Mesodermal cell (in vitro differentiated cells): ENCODE data around the gene THUMPD2. TPM values are rescaled to one million over a fixed set of nuclear protein-coding genes. Genes with fewer than 3 reads are reported as not detected.
A peak's percentile ranks its signal among the peaks of the same experiment; 100 is the strongest.
"Not testable (repeated sequence)": the region's sequence is repeated elsewhere in the genome, so short reads cannot be mapped to it uniquely, and the experiment has no call there.

Experiments
- H3K27ac ChIP-seq: 2 replicates; pipeline ENCODE4 v1.7.0; 2013; ENCODE audit warnings: mild to moderate bottlenecking, low read depth, low read length, moderate library complexity; ENCODE audit not compliant: severe bottlenecking
- H3K36me3 ChIP-seq: 2 replicates; pipeline ENCODE4 v1.7.1; 2013; ENCODE audit warnings: mild to moderate bottlenecking, low read length, moderate library complexity; ENCODE audit not compliant: control insufficient read depth, insufficient read depth
- H3K4me1 ChIP-seq: one replicate; pipeline ENCODE4 v1.7.1; 2013; ENCODE audit warnings: mild to moderate bottlenecking, low read length; ENCODE audit not compliant: insufficient read depth, control insufficient read depth, poor library complexity, severe bottlenecking
- H3K4me3 ChIP-seq: 2 replicates; pipeline ENCODE4 v1.7.0; 2013; ENCODE audit warnings: low read length, control low read depth, mild to moderate bottlenecking; ENCODE audit not compliant: insufficient read depth, poor library complexity, severe bottlenecking; ENCODE audit errors: extremely low read depth
- H3K9me3 ChIP-seq: 2 replicates; pipeline ENCODE4 v1.7.1; 2013; ENCODE audit warnings: mild to moderate bottlenecking, low read length, moderate library complexity; ENCODE audit not compliant: control insufficient read depth
- WGBS, 2 experiments: methylation state at CpG; one replicate each; pipeline ENCODE4 v1.1.5; 2013; ENCODE audit warnings: missing lambda C conversion rate in 2 of 2; ENCODE audit not compliant: insufficient coverage in 2 of 2; 5-methylcytosine and 5-hydroxymethylcytosine counted together
- polyA plus RNA-seq, 2 experiments: library from polyadenylated mRNA; stranded (reverse); fragments of 50-300 nt; gene quantifications; one replicate each; pipeline ENCODE4 v1.2.3, GENCODE V29; 2013

Gene THUMPD2, protein sequence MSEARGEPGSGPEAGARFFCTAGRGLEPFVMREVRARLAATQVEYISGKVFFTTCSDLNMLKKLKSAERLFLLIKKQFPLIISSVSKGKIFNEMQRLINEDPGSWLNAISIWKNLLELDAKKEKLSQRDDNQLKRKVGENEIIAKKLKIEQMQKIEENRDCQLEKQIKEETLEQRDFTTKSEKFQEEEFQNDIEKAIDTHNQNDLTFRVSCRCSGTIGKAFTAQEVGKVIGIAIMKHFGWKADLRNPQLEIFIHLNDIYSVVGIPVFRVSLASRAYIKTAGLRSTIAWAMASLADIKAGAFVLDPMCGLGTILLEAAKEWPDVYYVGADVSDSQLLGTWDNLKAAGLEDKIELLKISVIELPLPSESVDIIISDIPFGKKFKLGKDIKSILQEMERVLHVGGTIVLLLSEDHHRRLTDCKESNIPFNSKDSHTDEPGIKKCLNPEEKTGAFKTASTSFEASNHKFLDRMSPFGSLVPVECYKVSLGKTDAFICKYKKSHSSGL
- polyA plus RNA-seq (2013, experiment 1 of 2) = 5.9 TPM
- polyA plus RNA-seq (2013, experiment 2 of 2) = 10.4 TPM

DNA sequence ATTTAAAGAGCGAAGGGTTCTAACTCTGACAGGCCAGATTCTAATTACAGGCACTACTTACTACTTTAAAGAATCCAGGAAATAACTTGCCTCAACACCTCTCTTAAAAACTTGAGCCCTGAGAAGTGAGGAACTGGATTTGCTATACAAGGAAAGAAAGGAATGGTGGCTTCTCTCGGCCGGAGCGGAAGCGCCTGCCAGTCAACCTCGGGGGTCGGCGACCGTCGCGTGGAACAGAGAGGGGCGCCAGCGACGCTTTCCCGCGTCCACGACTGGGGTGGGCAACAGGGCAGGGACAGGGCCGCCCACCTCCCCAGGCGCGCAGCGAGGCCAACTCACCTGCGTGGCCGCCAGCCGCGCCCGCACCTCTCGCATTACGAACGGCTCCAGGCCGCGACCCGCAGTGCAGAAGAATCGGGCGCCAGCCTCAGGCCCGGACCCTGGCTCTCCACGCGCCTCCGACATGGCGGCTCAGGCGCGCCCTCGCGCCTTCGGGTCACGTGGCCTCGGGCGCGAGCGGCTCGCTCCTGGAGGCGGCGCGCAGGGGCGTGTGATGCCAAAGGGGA, at the start of gene THUMPD2:
THUMPD2 (minus strand) TSS at position 484 of the 566 bp plus-strand sequence; CDS start at position 465, 19 bp downstream.
- Histone ChIP-seq H3K4me1 (peaks cover 3% of the 10 kb centered on the region), H3K9me3 (no peaks in the 10 kb centered on the region), H3K27ac (peak within 1 kb of the TSS; percentile 61), H3K36me3 (peaks cover 10% of the 10 kb centered on the region), H3K4me3 (peak within 1 kb of the TSS; percentile 58)
- 0 to 1% methylated on average over 26 to 33 of the region's 54 CpGs for WGBS, 2 experiments

DNA sequence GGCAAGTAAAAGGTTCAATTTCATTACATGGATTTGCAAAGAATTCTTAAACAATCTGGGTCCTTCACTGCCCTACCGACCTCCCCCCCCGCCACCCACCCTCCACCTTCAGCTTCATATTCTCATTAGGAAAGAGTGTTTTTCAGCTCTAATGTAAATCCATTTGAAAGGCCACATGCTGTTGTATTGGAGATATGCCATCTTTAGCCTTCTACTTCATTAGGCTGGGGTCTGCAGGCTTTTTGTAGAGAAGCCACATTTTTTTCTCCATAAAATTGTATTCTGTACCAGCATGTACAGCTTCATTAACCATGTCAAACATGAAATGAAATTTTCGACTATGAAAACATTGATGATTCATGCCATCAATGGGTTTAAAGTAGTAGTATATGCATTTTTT, 42.8 kb upstream of the THUMPD2 start:
- Histone ChIP-seq H3K27ac (no peak overlapping the region), H3K9me3 (no peaks in the 10 kb centered on the region), H3K4me3 (no peak overlapping the region), H3K4me1 (no peaks in the 10 kb centered on the region), H3K36me3 (no peaks in the 10 kb centered on the region)
- no CpG with 5 or more reads among the region's 3 CpGs for WGBS, 2 experiments

DNA sequence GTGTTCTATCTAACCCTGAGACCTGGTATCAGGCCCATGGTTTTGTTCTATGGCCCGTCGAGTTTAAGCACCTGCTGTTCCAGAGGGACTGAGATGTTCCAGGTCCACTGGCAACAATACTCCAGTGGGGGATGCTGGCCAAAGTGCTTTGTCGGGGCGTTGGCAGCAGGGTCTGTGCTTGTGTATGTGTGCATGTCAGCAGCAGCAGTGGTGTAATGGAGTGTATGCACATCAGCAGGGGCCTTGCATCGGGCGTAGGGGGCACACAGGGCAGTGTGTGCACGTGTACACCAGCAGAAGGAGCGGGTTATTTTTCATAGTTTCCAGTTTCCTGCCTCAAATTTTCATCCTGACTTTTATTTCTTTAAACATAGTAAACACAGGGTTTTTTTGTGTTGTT, 37.8 kb upstream of the THUMPD2 start:
- 91 to 97% methylated on average over 3 to 6 of the region's 8 CpGs for WGBS, 2 experiments

DNA sequence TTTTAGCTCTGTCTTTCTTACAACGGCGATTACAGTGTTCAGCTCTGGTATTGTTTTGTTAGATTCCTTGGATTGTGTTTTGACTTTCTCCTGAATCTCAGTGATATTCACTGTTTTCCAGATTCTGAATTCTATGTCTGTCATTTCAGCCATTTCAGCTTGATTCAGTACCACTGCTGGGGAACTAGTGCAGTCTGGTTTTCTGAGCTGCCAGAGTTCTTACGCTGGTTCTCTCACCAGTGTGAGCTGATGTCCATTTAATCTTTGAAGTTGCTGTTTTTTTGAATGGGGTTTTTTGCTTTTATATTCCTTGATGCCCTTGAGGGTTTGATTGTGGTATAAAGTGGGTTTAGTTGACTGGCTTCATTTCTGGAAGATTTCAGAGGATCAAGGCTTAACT, 37.4 kb upstream of the THUMPD2 start:
- WGBS, 2 experiments = 92 to 95% methylated on average over 3 of the region's 3 CpGs
- H3K4me3 ChIP-seq = no peak overlapping the region
- H3K9me3 ChIP-seq = no peaks in the 10 kb centered on the region
- no peaks in the 10 kb centered on the region for H3K36me3 ChIP-seq
- H3K4me1 ChIP-seq = no peaks in the 10 kb centered on the region
- no peak overlapping the region for H3K27ac ChIP-seq

More for the DNA sequence above, 37.8 kb upstream of the THUMPD2 start:
- Histone ChIP-seq H3K27ac (no peak overlapping the region), H3K36me3 (no peaks in the 10 kb centered on the region), H3K9me3 (no peaks in the 10 kb centered on the region), H3K4me3 (no peak overlapping the region), H3K4me1 (no peaks in the 10 kb centered on the region)

DNA sequence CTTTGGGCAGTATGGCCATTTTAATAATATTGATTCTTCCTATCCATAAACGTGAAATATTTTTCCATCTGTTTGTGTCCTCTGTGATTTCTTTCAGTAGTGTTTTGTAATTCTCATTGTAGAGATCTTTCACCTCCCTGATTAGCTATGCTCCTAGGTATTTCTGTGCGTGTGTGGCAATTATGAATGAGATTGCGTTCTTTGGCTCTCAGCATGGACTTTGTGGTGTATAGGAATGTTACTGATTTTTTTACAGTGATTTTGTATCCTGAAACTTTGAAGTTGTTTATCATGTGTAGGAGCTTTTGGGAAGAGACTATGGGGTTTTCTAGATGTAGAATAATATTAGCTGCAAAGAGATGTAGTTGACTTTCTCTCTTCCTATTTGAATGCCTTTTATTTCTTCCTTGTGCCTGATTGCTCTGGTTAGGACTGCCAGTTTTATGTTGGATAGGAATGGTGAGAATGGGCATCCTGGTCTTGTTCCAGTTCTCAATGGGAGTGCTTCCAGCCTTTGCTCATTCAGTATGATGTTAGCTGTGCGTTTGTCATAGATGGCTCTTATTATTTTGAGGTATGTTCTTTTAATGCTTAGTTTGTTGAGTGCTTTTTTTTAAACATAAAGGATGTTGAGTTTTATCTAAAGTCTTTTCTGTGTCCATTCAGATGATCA, 27.0 kb upstream of the THUMPD2 start:
- Histone ChIP-seq H3K36me3 (no peaks in the 10 kb centered on the region), H3K4me1 (no peaks in the 10 kb centered on the region), H3K4me3 (no peak overlapping the region), H3K9me3 (peaks cover 8% of the 10 kb centered on the region), H3K27ac (no peak overlapping the region)
- 69 to 77% methylated on average over 3 of the region's 4 CpGs for WGBS, 2 experiments

DNA sequence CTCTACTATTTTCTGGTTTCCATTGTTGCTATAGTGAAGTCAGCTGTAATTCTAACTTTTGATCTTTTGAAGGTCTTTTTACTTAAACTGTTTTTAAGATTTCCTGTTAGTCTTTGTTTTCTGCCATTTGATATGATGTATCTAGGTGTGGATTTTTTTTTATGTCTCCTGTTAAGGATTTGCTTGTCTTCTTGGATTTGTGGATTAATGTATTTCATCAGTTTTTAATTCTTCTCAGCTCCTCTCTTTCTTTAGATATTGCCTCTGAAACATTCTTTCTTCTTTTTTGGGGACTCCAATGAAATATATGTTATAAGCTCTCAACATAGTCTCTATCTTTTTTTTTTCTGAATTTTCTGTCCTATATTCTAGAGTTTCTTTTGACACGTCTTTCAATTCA, 24.8 kb upstream of the THUMPD2 start:
- Histone ChIP-seq H3K27ac (no peak overlapping the region), H3K9me3 (peaks cover 8% of the 10 kb centered on the region), H3K36me3 (no peaks in the 10 kb centered on the region), H3K4me3 (no peak overlapping the region), H3K4me1 (no peaks in the 10 kb centered on the region)
- no CpG with 5 or more reads among the region's 1 CpG for WGBS, 2 experiments

DNA sequence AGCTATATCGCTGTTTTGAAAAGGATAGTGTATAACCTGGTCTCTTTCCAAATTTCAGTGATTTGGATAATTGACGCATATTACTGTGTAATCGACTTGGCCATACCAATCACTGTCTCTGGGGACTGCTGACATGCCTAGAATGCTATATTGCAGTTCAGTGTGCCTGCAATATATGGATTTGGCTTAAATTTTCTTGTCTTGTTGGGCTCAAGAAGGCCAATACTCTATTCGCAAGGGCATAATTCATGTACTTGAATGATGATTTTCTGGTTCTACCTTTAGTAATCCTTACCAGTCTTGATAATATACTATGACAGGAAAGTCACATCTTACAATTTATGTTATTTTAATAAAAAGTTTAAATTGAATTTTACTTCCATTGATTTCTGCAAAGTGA, 21.7 kb upstream of the THUMPD2 start:
- peaks cover 8% of the 10 kb centered on the region for H3K9me3 ChIP-seq
- no peak overlapping the region for H3K27ac ChIP-seq
- H3K36me3 ChIP-seq = no peaks in the 10 kb centered on the region
- H3K4me1 ChIP-seq = no peaks in the 10 kb centered on the region
- 90 to 93% methylated on average over 3 of the region's 4 CpGs for WGBS, 2 experiments
- no peak overlapping the region for H3K4me3 ChIP-seq

DNA sequence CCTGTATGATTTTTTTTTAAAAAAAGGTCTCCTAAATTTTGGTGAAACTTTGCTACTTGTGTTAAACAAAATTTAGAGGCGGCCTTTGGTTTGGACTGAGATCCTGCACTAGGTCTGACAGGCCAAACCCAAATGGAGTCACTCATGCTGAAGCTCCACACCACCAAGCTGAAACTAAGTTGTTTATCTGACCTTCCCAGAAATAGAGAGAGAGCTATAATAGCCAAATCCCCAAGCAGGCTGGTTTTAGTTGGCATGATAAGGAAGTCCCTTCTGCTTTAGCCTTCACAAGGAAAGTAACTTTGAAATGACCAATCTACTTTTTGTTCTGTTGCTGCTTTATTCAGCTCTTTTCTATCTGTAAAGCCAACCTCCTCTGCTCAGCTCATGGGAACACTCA, 17.1 kb upstream of the THUMPD2 start:
- Histone ChIP-seq H3K36me3 (no peaks in the 10 kb centered on the region), H3K4me1 (no peaks in the 10 kb centered on the region), H3K4me3 (no peak overlapping the region), H3K9me3 (peaks cover 3% of the 10 kb centered on the region), H3K27ac (no peak overlapping the region)
- 100% methylated on average over 1 of the region's 1 CpG; no CpG with 5 or more reads in 1 of the 2 experiments for WGBS, 2 experiments

DNA sequence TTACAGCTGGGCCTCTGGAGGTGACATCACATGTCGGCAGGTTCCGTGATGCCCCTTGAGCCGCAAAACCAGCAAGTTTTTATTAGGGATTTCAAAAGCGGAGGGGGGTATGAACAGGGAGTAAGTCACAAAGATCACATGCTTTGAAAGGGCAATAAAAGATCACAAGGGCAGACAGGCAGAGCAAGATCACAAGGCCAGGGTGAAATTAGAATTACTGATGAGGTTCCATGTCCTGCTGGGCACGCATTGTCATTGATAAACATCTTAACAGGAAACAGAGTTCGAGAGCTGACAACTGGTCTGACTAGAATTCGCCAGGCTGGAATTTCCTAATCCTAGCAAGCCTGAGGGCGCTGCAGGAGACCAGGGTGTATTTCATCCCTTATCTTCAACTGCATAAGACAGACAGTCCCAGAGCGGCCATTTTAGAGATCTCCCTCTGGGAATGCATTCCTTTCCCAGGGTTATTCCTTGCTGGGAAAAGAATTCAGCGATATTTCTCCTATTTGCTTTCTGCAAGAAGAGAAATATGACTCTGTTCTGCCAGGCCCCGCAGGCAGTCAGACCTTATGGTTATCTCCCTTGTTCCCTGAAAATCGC, 11.3 kb upstream of the THUMPD2 start:
- H3K36me3 ChIP-seq, H3K4me1 ChIP-seq, H3K27ac ChIP-seq, H3K4me3 ChIP-seq: not testable (repeated sequence)
- peaks cover 13% of the 10 kb centered on the region for H3K9me3 ChIP-seq
- 78 to 85% methylated on average over 10 to 11 of the region's 12 CpGs for WGBS, 2 experiments

DNA sequence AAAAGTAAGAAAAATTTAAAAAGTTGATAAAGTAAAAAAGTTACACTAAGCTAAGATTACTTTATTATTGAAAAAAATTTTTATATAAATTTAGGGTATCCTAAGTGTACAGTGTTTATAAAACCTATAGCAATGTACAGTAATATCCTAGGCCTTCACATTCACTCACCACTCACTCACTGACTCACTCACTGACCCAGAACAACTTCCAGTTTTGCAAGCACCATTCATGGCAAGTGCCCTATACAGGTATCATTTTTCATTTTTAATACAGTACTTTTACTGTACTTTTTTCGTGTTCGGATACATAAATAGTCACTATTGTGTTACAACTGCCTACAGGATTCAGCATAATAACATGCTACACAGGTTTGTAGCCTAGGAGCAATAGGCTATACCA, 8.9 kb upstream of the THUMPD2 start:
- Histone ChIP-seq H3K4me1 (peaks cover 3% of the 10 kb centered on the region), H3K4me3 (no peak overlapping the region), H3K27ac (no peak overlapping the region), H3K9me3 (peaks cover 13% of the 10 kb centered on the region), H3K36me3 (no peaks in the 10 kb centered on the region)
- WGBS, 2 experiments = 89 to 92% methylated on average over 2 of the region's 2 CpGs
